Raji (cell line): ENCODE measurements around the gene ABTB1.

ENCODE experiments used
- POLR2A ChIP-seq: IDR thresholded peaks from 2 replicates; pipeline ENCODE4 v1.6.1; 2011; ENCODE audit warnings: low read depth, low read length, control low read depth; ENCODE audit not compliant: insufficient read depth

The ABTB1 gene

DNA sequence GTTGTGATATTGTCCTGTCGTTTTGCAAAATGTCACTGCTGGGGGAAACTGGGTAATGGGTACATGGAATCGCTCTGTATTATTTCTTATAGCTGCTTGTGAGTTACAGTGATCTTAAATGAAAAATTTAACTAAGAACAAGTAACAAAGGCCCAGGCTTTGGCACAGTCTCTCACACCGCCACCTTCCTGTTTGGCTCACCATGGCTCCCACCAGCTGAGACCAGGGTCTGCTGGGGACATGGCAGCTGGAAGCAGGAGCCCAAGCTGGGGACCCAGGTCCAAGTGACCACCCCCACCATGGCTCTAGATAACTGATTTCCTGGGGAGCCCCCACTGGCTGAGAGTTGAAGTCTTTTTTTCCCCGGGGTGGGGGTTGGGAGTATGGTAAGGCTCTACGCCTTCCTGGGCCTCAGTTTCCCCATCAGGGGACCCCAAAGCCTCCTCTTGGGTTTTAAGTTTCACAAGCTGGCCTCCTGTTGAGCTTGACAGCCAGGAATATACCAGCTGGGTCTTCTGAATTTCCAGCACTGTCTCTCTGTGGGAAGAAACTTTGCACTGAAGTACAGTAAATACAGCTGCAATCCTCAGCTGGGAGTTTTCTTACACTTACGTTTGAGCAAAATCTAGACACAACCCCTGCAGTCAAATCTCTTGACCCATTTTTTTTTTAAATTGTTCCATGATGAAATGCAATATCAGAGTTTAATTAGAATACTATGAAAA lies 26.1 kb downstream of the ABTB1 start:
- no peak for TF ChIP-seq POLR2A

DNA sequence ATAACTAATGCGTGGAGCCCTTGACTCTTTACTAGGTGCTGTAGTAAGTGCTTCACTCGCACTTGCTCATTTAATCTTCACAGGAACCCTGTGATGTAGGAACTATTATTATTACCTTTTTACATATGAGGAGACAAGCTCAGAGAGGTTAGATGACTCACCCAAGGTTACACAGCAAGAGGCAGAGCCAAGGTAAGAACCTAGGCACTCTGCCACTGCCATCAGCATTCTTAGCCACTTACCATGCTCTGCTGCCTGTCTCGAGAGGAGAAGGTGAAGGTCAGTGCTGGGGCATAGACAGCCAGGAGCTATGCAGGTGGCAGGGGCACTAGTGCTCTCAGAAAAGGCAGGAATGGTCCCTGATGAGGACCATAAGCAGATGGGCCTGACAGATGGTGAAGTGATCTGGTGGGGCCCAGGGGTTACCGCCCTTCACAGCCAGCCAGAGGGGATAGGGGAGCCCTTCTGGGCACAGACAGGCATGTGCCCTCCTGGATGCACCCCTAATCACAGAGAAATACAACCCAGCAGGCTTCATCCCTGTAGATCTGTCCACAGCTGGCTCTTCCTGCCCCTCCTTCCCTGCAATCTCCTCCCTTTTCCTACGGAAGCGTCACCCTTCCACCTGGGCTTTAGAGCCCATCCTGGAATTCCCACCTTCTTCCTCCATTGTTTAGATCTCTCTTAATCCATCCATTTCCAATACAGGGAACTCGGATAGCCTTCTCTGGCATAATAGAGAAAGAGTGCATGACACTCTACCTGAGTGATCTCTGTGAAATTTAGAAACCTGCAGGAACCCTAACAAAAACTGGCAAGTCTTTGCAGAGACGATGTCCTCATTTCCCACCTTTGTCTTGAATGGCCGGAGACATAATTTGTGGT lies 26.9 kb downstream of the ABTB1 start:
- no peak for TF ChIP-seq POLR2A

DNA sequence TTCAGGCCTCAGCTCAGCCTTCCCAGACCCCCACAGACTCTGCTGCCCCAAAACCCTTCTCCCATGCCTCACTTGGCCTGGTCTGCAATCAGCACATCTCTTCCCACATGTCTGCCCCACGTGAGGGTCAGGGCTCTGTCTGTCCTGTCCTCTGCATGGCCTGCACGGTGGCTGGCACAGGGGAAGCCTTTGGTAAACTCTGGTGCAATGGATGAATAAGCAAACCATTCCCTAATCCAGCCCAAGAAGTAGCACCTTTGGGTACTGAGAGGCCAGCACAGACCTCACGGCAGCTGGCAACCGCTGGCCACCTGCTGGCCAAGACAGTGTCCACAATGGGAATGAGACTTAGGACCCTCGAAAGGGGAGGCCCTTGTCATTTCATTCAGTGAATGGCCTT lies 27.7 kb downstream of the ABTB1 start:
- no peak for TF ChIP-seq POLR2A

DNA sequence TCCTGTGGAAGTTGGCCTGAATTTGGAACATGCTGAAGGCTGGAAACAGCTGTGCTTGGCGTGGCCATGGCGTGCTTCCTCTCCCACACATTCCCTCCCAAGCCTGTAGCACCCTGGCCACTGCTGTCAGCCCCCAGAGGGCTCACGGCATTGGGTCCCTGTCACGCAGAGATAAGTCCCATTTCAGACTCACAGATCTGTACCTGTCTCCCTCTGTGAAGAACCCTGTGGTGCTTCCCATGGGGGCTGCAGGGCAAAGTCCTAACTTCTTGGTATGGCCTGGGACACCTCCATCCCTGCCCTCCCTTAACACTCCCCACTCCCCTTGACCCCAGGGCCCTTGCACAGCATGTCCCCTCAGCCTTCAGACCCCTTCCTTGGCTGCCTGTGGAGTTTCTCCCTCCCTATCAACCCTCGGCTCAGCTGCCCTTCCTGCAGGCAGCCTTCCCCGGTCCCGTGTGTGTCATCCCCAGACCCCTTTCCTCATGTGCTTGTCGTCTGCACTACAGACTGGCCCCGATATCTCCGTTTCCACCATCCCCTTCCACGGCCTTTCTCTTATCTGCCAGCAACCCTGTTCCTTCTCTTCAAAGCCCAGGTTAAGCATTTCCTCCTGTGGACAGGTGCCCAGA lies 28.6 kb downstream of the ABTB1 start:
- TF ChIP-seq POLR2A: no peak

DNA sequence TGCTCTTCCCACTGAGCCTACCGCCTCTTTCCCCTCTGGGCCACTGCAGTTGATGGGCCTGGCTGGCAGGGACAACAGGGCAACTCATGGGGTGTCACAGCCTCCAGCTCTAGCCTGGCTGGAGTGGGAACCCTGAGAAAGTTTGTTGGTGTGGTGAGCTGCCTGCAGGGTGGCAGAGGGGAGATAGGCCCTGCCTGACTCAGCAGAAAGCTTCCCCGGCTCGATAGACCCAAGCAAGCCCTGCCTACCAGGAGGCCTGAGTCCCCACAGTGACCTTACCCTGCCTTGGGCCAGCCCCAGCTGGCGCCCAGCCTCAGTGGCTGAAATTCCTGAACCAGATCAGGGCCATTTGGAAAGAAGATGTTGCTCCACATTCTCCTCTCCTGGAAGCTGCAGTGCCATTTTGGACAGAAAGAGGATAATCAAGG lies 29.4 kb downstream of the ABTB1 start:
- TF ChIP-seq POLR2A: no peak

DNA sequence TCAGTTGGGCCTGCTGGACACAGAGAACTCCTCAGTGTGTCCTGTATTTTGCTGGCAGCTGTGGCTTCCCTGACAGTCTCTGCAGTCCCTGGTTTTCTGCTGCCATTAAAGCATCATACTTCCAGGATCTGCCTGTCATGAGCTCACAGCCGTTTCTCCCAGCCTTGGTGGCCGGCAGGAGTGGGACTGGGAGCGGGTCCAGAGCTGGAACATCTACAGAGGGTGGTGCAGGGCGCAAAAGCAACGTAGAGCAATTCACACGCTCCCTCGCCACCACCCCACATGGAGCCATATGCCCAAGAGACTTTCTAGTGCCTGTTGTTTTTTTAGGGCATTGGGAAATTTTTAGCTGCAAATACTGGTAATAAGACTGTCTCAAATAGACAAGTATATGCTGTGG lies 33.6 kb downstream of the ABTB1 start:
- no peak for TF ChIP-seq POLR2A

- TF ChIP-seq POLR2A: no peak
Observed at GRCh38 chr3:127706785-127707351, 34.1 kb downstream of the ABTB1 start.

DNA sequence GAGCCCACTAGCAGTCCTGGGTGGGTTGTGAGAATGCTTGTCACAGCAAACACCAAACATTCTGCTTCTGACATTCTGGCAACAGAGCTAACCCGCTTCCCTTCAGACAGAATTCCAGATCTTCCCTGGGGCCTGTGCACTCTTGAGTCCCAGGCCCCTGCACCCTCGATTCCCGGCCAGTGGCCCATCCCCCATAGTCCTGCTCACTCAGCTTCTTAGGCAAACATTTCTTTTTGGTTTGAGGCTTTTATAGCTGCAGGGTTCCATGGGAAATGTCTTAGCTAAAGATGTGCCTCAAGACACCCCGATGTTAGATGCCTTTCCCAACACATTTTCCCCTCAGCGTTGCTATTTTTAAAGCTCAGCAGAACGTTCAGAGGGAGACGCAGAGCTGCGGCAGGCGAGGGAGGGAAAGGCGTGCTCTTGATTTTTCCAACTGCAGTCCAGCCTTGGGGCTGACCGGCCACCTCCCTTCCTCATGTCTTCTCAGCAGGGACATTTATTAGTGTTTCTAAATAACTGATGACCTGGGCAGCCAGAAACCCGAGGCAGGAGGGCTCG lies 35.2 kb downstream of the ABTB1 start:
- no peak for TF ChIP-seq POLR2A

DNA sequence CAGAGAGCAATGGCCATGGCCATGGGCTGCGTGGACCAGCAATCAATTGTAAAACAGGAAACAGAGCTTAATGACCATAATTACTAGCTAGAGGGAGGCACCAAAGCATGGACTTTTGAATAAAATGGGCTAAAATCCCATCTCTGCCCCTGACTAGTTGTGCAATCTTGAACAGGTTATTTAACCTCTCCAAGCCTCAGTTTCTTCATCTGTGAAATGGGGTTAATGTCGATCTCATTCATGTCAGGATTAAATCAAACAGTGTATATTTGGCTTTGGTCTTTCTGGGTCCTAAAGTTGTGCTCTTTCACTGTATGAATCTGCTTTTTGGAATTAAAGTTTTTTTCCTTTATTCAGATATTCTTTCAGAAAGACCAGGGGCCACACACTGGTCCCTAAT lies 36.1 kb downstream of the ABTB1 start:
- no peak for TF ChIP-seq POLR2A

DNA sequence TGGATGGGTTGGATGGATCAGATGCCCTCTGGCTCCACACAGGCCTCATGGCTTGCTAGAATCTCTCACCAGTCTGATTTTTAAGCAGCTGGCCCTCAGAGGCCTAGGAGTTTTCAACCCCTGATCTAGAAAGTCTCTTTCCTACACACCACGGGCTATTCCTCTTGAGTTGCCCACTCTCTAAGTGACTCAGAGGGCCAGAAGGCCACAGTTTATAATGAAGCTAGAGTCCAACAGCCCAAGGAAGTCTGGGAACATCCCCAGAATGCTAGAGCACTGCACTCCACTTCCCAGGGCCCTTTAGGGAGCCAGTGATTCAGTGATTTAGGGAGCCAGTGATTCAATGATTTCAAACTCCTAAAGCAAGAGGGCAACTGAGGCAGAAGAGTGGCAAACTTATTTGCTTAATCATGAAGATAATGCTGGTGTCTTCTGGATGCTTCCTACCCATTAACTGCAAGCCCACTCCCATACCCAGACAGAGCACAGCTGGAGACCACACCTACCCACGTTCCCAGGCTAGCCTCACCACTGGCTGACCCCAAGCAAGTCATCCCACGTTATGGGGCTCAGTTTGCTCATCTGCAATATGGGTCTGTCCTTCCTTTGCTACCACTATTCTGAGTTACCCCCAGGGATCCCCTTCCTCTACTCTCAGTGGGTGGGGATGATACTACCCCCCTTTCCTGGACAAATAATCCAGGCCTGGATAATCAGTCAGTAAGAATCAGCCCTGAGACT lies 36.7 kb downstream of the ABTB1 start:
- TF ChIP-seq POLR2A: no peak

DNA sequence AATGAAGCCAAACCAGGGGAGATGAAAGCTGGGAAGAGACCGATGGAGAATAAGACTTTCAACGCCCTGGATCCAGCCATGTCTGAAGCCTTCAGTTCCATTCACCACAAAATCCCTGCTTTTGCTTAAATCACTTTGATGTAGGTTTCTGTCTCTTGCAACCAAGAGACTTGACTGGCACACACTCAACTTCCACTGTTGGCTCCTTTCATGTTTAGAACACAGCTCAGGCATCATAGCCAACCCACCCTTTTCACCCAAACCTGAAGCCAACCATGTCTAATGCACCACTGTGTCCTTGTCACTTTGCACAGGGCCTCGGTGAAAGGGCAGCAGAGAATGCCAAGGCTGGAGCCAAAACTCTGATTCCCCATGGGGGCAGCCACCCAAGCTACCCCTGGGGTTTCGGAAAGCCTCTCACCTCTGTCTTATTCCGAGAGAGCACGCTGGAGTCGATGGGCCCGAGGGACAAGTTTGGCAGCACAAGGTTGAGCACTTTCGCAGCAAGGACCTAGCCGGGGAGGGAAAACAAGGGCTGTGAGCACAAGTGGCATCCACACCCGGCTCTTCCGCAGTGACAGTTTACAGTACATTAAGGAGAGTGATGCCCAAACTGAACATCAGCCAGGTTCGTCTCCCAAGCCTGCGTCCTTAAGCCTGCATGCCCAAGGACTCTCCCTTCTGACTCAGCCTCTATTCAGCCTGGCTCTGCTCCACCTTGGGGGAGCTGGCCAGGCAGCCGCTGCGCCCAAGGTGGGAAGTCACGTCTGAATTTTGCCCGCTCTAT lies 37.6 kb downstream of the ABTB1 start:
- no peak for TF ChIP-seq POLR2A

DNA sequence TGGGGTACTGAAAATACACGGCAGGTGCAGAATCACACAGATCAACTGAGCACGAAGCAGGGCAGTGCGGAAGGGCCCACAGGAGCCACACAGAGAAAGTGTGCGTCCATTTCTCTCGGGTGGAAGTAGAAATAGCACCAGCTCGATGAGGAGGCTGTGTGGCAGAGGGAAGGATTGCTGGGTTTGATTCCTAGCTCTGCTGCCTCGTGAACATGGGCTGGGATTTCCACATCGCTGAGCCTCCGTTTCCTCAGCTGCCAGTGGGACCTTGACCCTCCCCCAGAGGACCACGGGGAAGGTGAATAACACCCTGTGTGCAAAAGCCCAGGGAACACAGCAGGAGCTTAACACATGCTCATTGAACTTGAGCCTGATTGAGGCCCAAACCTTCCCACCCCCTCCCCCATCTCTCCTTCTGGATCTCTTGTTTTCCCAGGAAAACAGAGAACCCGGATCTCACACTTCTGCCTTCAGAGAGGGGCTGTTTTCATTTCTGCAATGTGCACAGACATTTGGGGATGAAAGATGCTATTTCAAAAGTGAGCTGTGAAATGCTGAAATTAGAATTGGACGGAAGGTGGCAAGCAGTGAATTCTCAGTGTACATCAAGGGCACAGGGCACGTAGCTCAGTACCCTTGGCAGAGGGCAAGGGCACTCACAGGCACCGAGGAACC lies 38.4 kb downstream of the ABTB1 start:
- TF ChIP-seq POLR2A: no peak

- TF ChIP-seq POLR2A: no peak
Observed at GRCh38 chr3:127711896-127712295, 39.1 kb downstream of the ABTB1 start.

DNA sequence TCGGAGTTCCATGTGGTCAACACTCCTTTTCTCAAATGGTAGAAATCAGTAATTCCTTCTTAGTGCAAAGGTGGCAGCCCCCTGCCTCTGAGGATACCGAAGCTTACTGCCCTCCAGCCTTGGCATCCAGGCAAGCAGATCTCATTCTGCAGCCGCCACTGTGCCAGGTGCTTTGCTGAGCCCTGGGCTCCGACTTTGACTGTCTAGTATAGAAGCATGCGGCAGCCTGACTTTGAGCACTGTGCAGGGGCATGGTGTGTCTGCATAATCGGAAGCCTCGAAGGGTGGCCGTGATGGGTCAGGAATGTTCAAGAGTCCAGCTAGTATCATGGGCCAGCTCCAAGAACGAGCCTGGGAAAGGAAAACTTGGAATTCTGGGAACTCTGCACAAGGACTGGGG lies 39.7 kb downstream of the ABTB1 start:
- no peak for TF ChIP-seq POLR2A
